HepG2 (cell line): ENCODE results near the gene IL6R. TPM values are rescaled to one million over a fixed set of nuclear protein-coding genes. Genes with fewer than 3 reads are reported as not detected.
A peak's percentile ranks its signal among the peaks of the same experiment; 100 is the strongest.

Source experiments
- ATAC-seq: fragments of 200-7000 bp; cut with Tn5 transposase; 3 replicates; pipeline ENCODE4 v1.9.1; 2020; ENCODE audit warnings: mild to moderate bottlenecking, moderate library complexity
- BruUV-seq: library from RNA; stranded (reverse); fragments of 400-500 nt; replicated peaks from 2 replicates; lab custom pipeline; 2021; lab: Mats Ljungman, UMichigan
- CTCF ChIA-PET: fragments of 300-600 bp; formaldehyde crosslinking; extraction: SDS; loops from one replicate; lab custom pipeline; 2021; ENCODE audit warnings: low total read pairs, inconsistent platforms, low intra/inter-chr PET ratio; lab: Yijun Ruan, JAX
- POLR2A ChIA-PET: fragments of 350-600 bp; sonication (Branson Sonifier 250); formaldehyde crosslinking; loops from one replicate; lab custom pipeline; 2020; ENCODE audit warnings: antibody characterized with exemption, inconsistent platforms; lab: Yijun Ruan, JAX
- DNase-seq: peaks from one replicate; pipeline ENCODE4 v3.0.0-alpha.2; 2015; ENCODE audit warnings: low spot score
- FAIRE-seq: peaks from 3 replicates; lab custom pipeline; 2011; peaks lifted over from hg19 to GRCh38; lab: Jason Lieb, UNC
- H2AFZ ChIP-seq: one replicate; pipeline ENCODE4 v1.6.1; 2011; ENCODE audit warnings: low read length, inconsistent platforms
- H3K27ac ChIP-seq: fragments of 300-600 bp; 3 replicates; pipeline ENCODE4 v1.8.0; 2011; ENCODE audit warnings: mixed run types, mild to moderate bottlenecking, mixed read lengths, low read length, inconsistent platforms; ENCODE audit not compliant: insufficient read depth; ENCODE audit errors: extremely low read length
- H3K27me3 ChIP-seq, 2 experiments: fragments of 200-600 bp in 1 of 2; 2 replicates in 1 of 2; 3 replicates in 1 of 2; pipeline versions ENCODE4 v1.6.0 to v1.8.0; 2011; ENCODE audit warnings: low read length in 2 of 2, mild to moderate bottlenecking in 2 of 2, moderate library complexity in 2 of 2, inconsistent platforms in 1 of 2; ENCODE audit not compliant: insufficient read depth in 2 of 2, control insufficient read depth in 1 of 2
- H3K36me3 ChIP-seq, 2 experiments: fragments of 200-600 bp in 1 of 2; replicated peaks in 1 of 2; 2 replicates in 1 of 2; 3 replicates in 1 of 2; pipeline versions ENCODE4 v1.5.1 to v1.8.0; 2011; ENCODE audit warnings: low read length in 2 of 2, inconsistent platforms in 1 of 2; ENCODE audit not compliant: insufficient read depth in 2 of 2, control insufficient read depth in 1 of 2
- H3K4me1 ChIP-seq: 2 replicates; pipeline ENCODE4 v1.5.1; 2012; ENCODE audit warnings: low read length, inconsistent platforms; ENCODE audit not compliant: insufficient read depth
- H3K4me2 ChIP-seq: 2 replicates; pipeline ENCODE4 v1.6.0; 2011; ENCODE audit warnings: low read depth, low read length, inconsistent platforms
- H3K4me3 ChIP-seq, 3 experiments: fragments of 200-600 bp in 1 of 3; sonication (generic), shearing (Covaris generic) in 1 of 3; replicated peaks in 1 of 3; 2 replicates each; pipeline ENCODE4 v1.5.1; 2011 to 2016; ENCODE audit warnings: low read length in 3 of 3, inconsistent platforms in 2 of 3, low read depth in 2 of 3, mild to moderate bottlenecking in 2 of 3, control low read depth in 1 of 3, mixed read lengths in 1 of 3; ENCODE audit not compliant: insufficient read depth in 1 of 3
- H3K79me2 ChIP-seq: one replicate; pipeline ENCODE4 v1.6.1; 2011; ENCODE audit warnings: low read length, inconsistent platforms; ENCODE audit not compliant: insufficient read depth
- H3K9ac ChIP-seq: 2 replicates; pipeline ENCODE4 v1.6.0; 2011; ENCODE audit warnings: mild to moderate bottlenecking, low read depth, low read length, inconsistent platforms; ENCODE audit not compliant: insufficient read depth
- H3K9me3 ChIP-seq: 2 replicates; pipeline ENCODE4 v1.5.1; 2012; ENCODE audit warnings: mild to moderate bottlenecking, low read length
- H4K20me1 ChIP-seq: 2 replicates; pipeline ENCODE4 v1.6.0; 2011; ENCODE audit warnings: inconsistent platforms, mild to moderate bottlenecking, low read length, moderate library complexity; ENCODE audit not compliant: insufficient read depth
- CBFB ChIP-seq: sonication (generic); formaldehyde crosslinking; IDR thresholded peaks from 2 replicates; pipeline ENCODE4 v1.4.0; 2020; ENCODE audit warnings: missing genetic modification reagents
- FOSL2 ChIP-seq: sonication (generic); formaldehyde crosslinking; IDR thresholded peaks from 2 replicates; pipeline ENCODE4 v1.4.0; 2020; ENCODE audit warnings: missing genetic modification reagents
- FOXK1 ChIP-seq: sonication (generic); formaldehyde crosslinking; IDR thresholded peaks from 2 replicates; pipeline ENCODE4 v1.4.0; 2020; ENCODE audit warnings: low read depth, missing genetic modification reagents, borderline replicate concordance
- GATAD1 ChIP-seq: IDR thresholded peaks from 2 replicates; pipeline ENCODE4 v1.6.1; 2016; ENCODE audit warnings: missing genetic modification reagents, missing compliant biosample characterization
- MAF1 ChIP-seq: sonication (generic); formaldehyde crosslinking; IDR thresholded peaks from 2 replicates; pipeline ENCODE4 v1.5.0; 2020; ENCODE audit warnings: missing genetic modification reagents, borderline replicate concordance
- POLR2AphosphoS2 ChIP-seq: IDR thresholded peaks from 2 replicates; pipeline ENCODE4 v1.6.1; 2011; ENCODE audit warnings: low read depth, low read length, improper control_type of control experiment
- PRPF4 ChIP-seq: fragments of 200-400 bp; formaldehyde crosslinking; IDR thresholded peaks from 2 replicates; pipeline ENCODE4 v1.6.1; 2016; ENCODE audit warnings: low read length, low read depth; ENCODE audit not compliant: poor library complexity, severe bottlenecking
- RFXAP ChIP-seq: sonication (generic); formaldehyde crosslinking; IDR thresholded peaks from 2 replicates; pipeline ENCODE4 v1.4.0; 2020; ENCODE audit warnings: missing genetic modification reagents, borderline replicate concordance
- SIX1 ChIP-seq: sonication (generic); formaldehyde crosslinking; IDR thresholded peaks from 2 replicates; pipeline ENCODE4 v1.4.0; 2020; ENCODE audit warnings: missing genetic modification reagents, borderline replicate concordance
- TCF12 ChIP-seq, 2 experiments: fragments of 450-650 bp in 1 of 2; sonication (generic) in 1 of 2; formaldehyde crosslinking in 1 of 2; IDR thresholded peaks; 2 replicates each; pipeline versions ENCODE4 v1.6.1 to v1.8.0; 2017 to 2022; ENCODE audit warnings: antibody characterized with exemption in 1 of 2, mild to moderate bottlenecking in 1 of 2, missing genetic modification reagents in 1 of 2, moderate library complexity in 1 of 2
- ZNF12 ChIP-seq: sonication (generic); formaldehyde crosslinking; IDR thresholded peaks from 2 replicates; pipeline ENCODE4 v1.5.0; 2020; ENCODE audit warnings: missing genetic modification reagents
- ZNF180 ChIP-seq: sonication (generic); formaldehyde crosslinking; IDR thresholded peaks from 2 replicates; pipeline ENCODE4 v1.4.0; 2020; ENCODE audit warnings: low read depth, missing genetic modification reagents, borderline replicate concordance
- ZNF207 ChIP-seq: fragments of 450-650 bp; IDR thresholded peaks from 2 replicates; pipeline ENCODE4 v1.6.1; 2016; ENCODE audit warnings: antibody characterized with exemption, borderline replicate concordance
- ZNF430 ChIP-seq: sonication (generic); formaldehyde crosslinking; IDR thresholded peaks from 2 replicates; pipeline ENCODE4 v1.9.0; 2021; ENCODE audit warnings: mild to moderate bottlenecking, missing genetic modification reagents
- ZNF616 ChIP-seq: sonication (generic); formaldehyde crosslinking; IDR thresholded peaks from 2 replicates; pipeline ENCODE4 v1.5.0; 2020; ENCODE audit warnings: low read depth, mild to moderate bottlenecking, missing genetic modification reagents
- ZNF747 ChIP-seq: sonication (generic); formaldehyde crosslinking; IDR thresholded peaks from 2 replicates; pipeline ENCODE4 v1.8.1; 2023; ENCODE audit warnings: missing genetic modification reagents, mild to moderate bottlenecking, borderline replicate concordance
- WGBS: methylation state at CpG from one replicate; pipeline ENCODE4 v1.1.6; 2017; ENCODE audit warnings: low lambda C conversion rate; 5-methylcytosine and 5-hydroxymethylcytosine counted together
- in situ Hi-C: cut with HindIII; loops from 2 replicates; pipeline ENCODE4 v1.10.0; 2017; ENCODE audit warnings: low pct_unique_long_range_greater_than_20kb; ENCODE audit not compliant: extremely low pct_ligation_motif_present
- intact Hi-C: fragments of 100-400 bp; cut with micrococcal nuclease; formaldehyde crosslinking; loops from one replicate; pipeline ENCODE4 v1.10.0; 2022; ENCODE audit not compliant: unreplicated experiment
- polyA plus RNA-seq, 8 experiments: library from polyadenylated mRNA; depleted of rRNA in 3 of 8; stranded (reverse) in 7 of 8; unstranded in 1 of 8; fragments of >200 nt; fragmentation: Illumina TruSeq in 4 of 8; extraction: Trizol in 4 of 8; gene quantifications; 2 replicates each; pipeline versions ENCODE4 v1.2.1 to v1.2.3, GENCODE V29; 2011 to 2016; ENCODE audit warnings: low read depth in 4 of 8, missing spikeins in 1 of 8, mixed read lengths in 1 of 8; ENCODE audit not compliant: insufficient read depth in 1 of 8
- total RNA-seq, 5 experiments: library from RNA; depleted of rRNA; stranded (reverse); fragments of >200 nt; fragmentation: Illumina TruSeq; extraction: Trizol; gene quantifications; 2 replicates each; pipeline ENCODE4 v1.2.3, GENCODE V29; 2016; ENCODE audit warnings: low read depth in 1 of 5
- TF ChIP-seq, protein P1 (sequence below): sonication (generic); formaldehyde crosslinking; IDR thresholded peaks from 2 replicates; pipeline ENCODE4 v1.4.0; 2020; ENCODE audit warnings: low read depth, mild to moderate bottlenecking, missing genetic modification reagents

Gene IL6R
- total and polyA plus RNA-seq, 2 of the 13 experiments (the other 11 are each of a cell fraction or from before 2014, with no cell fraction given) = 5.0 to 24.5 TPM

GRCh38 chr1:154408174-154408777, 3.1 kb downstream of the IL6R start (continued):
- TF ChIP-seq ZNF747 = no peak
- TF ChIP-seq POLR2AphosphoS2 = no peak
- TF ChIP-seq RFXAP = no peak
- TF ChIP-seq CBFB (CRISPR knock-in tag) = no peak

- H3K27ac ChIP-seq = peak overlapping the region; percentile 55
- no peaks in the 10 kb centered on the region for H3K9me3 ChIP-seq
- H3K27me3 ChIP-seq = peaks cover 0 to 8% of the 10 kb centered on the region in 2 experiments; a peak in 2 of 5 replicates
- no peak overlapping the region for H2AFZ ChIP-seq
- FAIRE-seq (peak; percentile 54), ATAC-seq (peak; percentile 5; the same call in 1 of the 3 replicates), DNase-seq (no peak)
- H4K20me1 ChIP-seq = no peaks in the 10 kb centered on the region
- POLR2A ChIA-PET = interaction anchor here (1.4 to 8.9 kb wide), 2 partner anchors 8 to 25 kb away, joined by 6 to 146 read pairs; no protein-coding TSS in a partner anchor
- 13% methylated on average over 9 of the region's 9 CpGs for WGBS
- H3K4me2 ChIP-seq = peak overlapping the region; percentile 55
- peak overlapping the region in 1 of 3 experiments; percentile 7; a peak in 1 of 6 replicates for H3K4me3 ChIP-seq
- BruUV-seq = no TSS peak
- in situ Hi-C loops (no loop called here), intact Hi-C loops (no loop called here)
- no peaks in the 10 kb centered on the region for H3K36me3 ChIP-seq
- H3K9ac ChIP-seq = no peak overlapping the region; the same call in 1 of the 2 replicates
- no peaks in the 10 kb centered on the region for H3K79me2 ChIP-seq
- CTCF ChIA-PET = no interaction called here
- peaks cover 78% of the 10 kb centered on the region for H3K4me1 ChIP-seq
- TF ChIP-seq ZNF12 (CRISPR knock-in tag) (no peak), MAF1 (no peak), FOXK1 (CRISPR knock-in tag) (no peak), ZNF616 (CRISPR knock-in tag) (no peak), PRPF4 (no peak), GATAD1 (CRISPR knock-in tag) (no peak), FOSL2 (CRISPR knock-in tag) (no peak), ZNF207 (no peak), ZNF180 (CRISPR knock-in tag) (no peak), TCF12 (IDR thresholded peaks at IDR 0.05) (no peak), TCF12 (CRISPR knock-in tag; IDR thresholded peaks at IDR 0.05) (no peak), ZNF430 (CRISPR knock-in tag) (no peak), SIX1 (CRISPR knock-in tag) (no peak)
- TF ChIP-seq, protein P1, sequence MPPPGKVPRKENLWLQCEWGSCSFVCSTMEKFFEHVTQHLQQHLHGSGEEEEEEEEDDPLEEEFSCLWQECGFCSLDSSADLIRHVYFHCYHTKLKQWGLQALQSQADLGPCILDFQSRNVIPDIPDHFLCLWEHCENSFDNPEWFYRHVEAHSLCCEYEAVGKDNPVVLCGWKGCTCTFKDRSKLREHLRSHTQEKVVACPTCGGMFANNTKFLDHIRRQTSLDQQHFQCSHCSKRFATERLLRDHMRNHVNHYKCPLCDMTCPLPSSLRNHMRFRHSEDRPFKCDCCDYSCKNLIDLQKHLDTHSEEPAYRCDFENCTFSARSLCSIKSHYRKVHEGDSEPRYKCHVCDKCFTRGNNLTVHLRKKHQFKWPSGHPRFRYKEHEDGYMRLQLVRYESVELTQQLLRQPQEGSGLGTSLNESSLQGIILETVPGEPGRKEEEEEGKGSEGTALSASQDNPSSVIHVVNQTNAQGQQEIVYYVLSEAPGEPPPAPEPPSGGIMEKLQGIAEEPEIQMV (CRISPR knock-in tag) = no peak
Measured at GRCh38 chr1:154410185-154410827, 5.2 kb downstream of the IL6R start.
